HG03039 (cell line): ENCODE results near the gene NCOR1.
"Not testable (repeated sequence)": the region's sequence is repeated elsewhere in the genome, so short reads cannot be mapped to it uniquely, and the experiment has no call there.

Experiments used
- ATAC-seq: cut with Tn5 transposase; IDR thresholded peaks from one replicate; pipeline ENCODE4 v1.9.1; 2021; ENCODE audit warnings: mild to moderate bottlenecking, moderate library complexity; ENCODE audit not compliant: unreplicated experiment

The NCOR1 gene

DNA sequence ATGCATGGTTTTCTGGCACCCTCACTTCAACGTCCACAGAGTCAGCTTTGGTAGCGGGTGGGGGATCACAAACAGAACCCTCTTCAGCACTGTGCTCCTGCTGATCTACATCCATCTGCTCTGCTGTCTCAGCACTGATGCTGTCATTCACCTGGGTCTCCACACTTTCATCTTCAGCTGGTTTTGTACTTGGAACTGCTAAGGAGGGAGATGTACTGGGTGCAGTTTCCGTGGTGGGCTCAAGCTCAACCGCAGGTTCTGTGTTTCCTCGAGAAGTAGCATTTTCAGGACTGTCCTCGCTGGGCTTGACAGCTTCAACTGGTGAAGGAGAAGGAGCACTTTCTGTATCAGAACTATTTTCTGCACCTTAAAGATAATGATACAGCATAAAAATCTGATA, 113.9 kb downstream of the NCOR1 start:
- ATAC-seq, result no peak

DNA sequence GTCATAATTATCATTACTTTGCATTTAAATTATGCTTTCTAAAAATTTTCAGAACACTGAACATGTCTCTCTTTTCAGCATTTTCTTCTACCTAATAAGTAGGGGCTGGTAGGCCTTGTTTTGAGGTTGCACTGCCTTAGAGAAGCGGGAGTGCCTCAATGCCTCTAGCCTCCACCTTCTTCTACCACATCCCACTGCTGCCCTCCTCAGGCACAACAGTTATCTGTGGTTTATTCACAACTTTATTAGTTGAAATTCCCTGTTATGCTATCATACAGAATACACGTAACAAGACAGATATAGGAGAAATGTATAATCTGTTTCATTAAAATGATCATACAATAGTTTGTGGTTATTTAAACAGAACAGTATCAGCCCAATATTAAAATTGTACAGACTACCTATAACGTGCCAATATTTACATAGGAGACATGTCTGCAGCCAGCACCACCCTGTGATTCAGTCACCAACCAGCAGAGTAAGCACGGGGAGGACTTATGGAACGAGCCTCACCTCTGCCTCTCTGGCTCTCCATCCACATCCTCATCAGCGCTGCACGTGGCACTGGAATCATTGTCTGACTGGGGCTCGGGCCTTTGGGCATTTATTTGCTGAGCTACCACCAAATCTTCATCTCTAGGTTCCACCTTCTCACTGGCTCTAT, 114.5 kb downstream of the NCOR1 start:
- ATAC-seq, result no peak

DNA sequence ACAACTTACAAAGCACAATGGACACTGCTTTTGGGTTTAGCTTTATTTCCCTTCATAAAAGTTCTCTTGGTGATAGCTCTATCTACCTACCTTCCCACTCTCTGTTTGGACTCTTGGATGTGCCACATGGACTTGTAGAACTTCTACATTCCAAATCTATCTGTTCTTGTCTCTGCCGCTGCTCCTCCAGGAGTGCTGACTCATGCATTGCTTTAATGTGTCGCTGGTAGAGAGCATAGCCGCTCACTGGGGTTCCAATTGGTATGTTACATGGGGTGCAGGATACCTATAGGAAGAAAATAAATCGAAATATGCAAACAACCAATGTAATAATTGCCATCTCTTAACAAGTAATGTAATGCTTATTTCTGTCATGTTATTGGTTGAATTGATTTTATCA, 123.6 kb downstream of the NCOR1 start:
- no peak for ATAC-seq

DNA sequence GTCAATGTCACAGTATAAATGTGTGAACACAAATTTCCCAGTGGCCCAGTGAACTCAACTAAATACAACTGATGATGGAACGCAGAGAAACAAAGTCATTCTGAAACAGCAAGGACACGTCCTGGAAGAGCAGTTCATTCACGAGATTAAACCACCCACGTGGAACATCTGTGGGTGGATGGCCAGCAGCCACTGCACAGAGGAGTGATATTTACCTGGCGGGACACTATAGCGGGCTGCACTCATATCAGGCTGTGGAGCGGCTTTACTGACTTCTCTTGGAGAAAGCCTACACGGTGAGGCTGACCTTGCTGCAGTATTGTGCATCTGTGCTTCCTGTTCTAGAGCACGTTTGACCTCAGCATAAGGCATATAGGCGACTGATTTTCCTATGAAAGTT, 128.4 kb downstream of the NCOR1 start:
- ATAC-seq, result no peak

DNA sequence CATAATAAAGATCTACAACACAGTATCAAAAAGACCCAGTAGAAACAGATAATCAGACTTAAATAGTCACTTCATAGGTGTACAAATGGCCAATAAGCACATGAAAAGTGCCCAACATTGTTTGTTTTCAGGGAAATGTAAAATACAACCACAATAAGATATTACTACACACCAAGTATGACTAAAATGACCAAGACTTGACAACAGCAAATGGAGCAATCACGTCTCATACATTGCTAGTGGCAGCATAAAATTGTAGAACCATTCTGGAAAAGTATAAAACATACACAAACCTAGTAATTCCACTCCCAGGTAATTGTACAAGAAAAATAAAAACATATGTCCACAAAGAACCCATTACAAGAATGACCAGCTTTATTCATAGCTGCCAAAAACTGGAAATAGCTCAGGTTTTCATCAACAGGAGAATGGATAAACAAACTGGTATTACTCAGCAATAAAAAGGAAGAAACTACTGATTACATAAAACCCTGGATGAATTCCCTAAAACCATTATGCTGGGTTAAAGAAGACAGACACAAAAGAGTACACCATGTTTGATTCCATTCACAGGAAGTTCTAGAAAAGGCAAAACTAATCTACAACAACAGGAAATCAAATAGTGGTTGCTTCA, 130.2 kb downstream of the NCOR1 start:
- ATAC-seq, result no peak

DNA sequence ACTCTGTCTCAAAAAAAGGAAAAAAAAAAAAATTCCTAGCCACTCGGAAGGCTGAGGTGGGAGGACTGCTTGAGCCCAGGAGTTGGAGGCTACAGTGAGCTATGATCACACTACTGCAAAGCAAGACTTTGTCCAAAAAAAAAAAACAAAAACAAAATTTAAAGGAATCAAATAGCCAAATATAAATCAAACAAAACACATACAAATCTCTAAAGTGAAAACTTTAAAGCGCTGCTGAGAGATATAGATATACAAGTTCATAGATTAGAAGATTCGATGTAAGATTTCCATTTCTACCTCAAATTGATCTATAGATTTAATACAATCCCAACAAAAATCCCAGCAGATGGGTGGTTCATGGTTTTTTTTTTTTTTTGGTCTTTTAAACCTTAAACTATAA, 132.1 kb downstream of the NCOR1 start:
- ATAC-seq, result no peak

DNA sequence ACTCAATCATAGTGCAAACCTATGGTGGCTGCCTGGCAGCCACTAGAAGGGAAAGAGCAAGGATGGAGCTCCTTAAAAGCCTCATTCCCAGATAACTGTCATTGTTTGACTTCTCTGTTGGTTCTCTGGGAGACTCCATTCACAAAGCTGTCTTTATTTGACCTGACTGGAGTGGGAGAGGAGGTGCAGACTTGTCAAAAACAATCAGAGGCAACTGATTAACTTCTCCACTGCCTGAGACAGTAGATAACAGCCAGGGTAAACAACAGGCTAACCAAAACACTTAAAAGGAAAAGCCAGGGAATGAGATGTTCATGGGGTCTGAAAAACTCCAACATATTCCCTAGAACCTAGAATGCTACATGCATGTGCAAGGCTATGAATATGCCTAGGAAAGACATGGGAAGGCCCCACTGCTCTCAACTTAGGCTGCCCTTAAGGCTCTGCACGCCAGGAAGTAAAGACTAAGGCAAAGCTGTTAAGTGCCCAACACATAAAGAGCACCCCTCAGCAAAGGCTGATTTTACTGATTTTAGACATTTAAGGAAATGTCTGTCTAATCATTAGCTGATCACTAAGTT, 133.7 kb downstream of the NCOR1 start:
- ATAC-seq, result no peak

DNA sequence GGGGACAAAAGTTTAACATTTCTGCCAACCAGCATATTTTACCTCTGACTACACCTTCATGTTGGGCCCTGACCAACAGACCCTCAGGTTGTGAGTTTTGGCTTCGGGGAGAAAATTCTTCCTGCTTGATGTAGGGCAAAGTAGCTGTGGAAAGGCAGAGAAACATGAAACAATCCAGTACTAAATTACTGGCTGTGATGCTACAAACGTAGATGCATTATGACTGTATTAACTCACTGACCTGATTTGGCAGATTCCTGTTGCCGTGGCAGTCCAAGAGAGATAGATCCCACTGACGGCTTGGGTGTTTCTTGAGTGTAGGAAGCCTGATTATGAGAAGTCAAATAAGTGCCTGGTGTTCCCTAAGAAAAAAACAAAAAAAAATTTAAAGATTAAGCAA, 135.0 kb downstream of the NCOR1 start:
- no peak for ATAC-seq

DNA sequence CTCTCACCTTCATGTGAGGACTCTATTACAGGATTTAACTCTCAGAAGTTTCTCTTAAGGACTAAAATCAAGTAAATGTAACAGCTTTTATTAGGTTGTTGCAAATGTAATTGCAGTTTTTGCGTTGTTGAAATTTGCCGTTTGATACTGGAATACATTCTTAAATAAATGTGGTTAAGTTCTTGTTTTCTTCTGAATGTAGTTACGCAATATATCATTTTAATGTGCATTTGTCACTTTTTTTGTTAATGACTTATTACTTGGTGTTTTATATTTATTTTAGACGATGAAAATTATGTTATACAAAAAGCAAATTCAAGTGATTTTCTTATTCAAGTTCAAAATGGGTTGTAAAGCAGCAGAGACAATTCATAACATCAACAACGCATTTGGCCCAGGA, 139.4 kb downstream of the NCOR1 start:
- ATAC-seq, result no peak

DNA sequence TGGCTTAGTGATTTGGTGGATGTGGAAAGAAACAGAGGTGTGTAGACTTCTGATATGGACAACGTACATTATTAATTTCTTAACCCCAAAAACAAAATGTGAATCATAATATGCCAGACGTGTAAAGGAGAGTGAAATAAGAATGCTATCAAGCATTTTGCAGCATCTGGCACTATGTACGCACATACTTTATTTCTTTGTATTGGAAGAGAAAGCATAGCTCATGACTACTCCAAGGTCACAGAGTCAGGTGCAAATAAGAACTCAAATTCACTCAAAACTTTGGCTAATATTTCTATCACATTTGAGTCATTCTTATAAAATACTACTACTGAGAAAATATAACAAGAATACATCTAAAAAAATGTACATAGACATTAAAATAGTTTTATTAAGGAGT, 140.9 kb downstream of the NCOR1 start:
- ATAC-seq, result no peak

DNA sequence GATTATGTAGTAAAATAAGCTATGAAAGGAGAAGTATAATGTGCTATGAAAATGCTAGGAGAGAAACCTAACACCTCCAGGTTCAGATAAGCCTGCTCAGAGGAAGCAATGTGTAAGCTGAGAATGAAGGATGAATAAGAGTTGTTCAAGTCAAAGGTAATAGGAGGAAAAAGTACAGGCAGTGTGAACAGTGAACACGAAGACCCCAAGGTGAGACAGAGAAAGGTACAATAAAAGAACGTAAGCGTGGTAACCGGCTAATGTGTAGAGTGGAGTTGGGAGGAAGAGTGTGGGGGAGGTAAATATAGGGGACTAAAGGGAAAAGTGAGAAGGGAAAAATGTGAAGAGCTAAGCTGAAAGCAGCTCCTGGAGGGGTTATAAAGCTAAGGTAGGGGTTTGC, 141.5 kb downstream of the NCOR1 start:
- no peak for ATAC-seq

DNA sequence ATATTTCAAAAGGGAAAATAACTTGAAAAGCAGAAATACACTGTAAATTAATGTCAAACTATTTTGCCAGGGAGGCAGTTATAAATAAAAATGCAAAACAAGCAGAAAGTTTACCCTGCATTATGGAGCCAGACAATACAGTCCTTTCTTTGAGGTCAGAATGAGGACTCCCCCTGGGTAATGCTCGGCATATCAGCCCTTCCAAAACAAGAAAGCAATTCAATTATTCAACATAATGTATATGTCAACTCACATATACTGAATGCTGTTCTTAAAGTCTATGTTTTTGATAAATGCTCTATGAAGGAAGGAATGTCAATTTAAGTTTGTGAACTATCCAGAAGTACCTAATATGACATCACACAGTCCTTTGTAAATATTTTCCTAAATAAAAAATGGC, 143.3 kb downstream of the NCOR1 start:
- ATAC-seq, result no peak

DNA sequence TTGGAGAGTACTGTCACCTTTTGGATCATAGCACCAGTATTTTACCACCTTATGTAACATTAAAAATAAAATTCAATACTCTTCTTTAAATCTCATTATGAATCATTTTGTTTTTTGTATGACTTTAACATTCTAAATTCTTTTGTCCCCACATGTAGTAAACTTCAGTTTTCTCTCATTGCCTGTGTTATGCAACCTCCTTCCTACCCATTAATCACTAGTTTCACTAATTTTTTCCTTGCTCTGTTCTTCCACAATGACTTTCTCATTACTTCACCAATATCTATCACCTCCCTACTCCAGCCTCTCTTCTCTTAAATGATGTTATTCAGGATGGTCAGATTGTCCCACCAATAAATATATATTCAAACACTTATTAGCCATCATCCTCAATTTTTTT, 147.0 kb downstream of the NCOR1 start:
- no peak for ATAC-seq

DNA sequence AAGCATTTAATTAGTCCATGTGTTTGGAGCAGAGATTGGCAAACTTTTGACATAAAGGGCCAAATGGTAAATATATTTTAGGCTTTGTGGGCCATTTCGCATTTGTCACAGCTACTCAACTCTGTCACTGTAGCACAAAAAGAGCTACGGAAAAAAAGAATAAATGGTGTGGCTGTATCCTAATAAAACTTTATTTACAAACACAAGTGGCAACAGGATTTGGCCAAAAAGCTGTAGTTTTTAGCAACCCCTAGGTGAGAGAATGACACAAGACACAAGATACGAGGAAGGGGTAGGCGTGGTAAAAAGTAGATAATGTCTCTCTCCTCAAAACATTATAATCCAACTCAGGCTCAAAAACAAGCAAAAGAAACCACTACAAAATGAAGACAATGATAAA, 149.2 kb downstream of the NCOR1 start:
- ATAC-seq, result no peak

DNA sequence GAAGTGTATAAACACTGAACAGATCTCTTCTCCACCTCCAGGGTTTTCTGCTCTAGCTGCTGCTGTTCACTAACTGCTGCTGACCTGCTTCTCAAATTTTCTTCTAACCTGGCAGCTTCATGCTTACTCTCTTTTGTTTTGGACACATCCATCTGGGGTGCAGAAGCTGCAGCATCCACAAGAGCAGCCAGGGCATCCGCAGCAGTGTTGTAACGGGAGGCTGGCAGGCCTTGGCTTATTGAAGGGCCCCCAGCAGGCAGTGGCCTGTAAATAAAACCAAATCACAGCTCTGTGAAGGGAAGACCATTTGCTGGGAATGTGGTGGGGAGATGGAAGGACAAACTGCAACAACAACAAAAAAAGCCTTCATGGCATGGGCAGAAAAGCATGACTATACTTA, 153.7 kb downstream of the NCOR1 start:
- ATAC-seq, result no peak

DNA sequence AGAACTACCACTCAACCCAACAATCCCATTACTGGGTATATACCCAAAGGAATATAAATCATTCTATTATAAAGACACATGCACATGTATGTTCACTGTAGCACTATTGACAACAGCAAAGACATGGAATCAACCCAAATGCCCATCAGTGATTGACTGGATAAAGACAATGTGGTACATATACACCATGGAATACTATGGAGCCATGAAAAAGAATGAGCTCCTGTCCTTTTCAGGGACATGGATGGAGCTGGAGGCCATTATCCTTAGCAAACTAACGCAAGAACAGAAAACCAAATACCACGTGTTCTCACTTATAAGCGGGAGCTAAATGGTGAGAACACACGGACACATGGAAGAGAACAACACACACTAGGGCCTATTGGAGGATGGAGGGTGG, 160.2 kb downstream of the NCOR1 start:
- ATAC-seq, result not testable (repeated sequence)

DNA sequence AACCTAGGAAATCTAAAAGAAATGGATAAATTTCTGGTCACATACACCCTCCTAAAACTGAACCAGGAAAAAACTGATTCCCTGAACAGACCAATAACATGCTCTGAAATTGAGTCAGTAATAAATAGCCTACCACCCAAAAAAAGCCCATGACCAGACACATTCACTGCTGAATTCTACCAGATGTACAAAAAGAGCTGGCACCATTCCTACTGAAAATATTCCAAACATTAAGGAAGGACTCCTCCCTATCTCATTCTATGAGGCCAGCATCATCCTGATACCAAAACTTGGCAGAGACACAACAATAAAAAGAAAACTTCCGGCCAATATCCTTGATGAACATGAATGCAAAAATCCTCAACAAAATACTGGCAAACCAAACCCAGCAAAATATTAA, 162.8 kb downstream of the NCOR1 start:
- no peak for ATAC-seq

DNA sequence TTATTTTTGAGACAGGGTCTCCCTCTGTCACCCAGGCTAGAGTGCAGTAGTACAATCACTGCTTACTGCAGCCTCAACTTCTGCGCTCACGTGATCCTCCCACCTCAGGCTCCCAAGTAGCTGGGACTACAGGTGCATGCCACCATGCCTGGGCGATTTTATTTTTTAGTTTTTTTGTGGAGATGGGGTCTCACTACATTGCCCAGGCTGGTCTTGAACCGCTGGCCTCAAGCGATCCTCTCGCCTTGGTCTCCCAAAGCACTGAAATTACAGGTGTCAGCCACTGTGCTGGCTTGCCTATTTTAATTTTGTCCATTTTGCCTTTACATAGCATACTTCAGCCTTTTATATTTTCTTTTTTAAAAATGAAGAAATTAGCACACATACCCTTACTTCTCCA, 164.5 kb downstream of the NCOR1 start:
- no peak for ATAC-seq

DNA sequence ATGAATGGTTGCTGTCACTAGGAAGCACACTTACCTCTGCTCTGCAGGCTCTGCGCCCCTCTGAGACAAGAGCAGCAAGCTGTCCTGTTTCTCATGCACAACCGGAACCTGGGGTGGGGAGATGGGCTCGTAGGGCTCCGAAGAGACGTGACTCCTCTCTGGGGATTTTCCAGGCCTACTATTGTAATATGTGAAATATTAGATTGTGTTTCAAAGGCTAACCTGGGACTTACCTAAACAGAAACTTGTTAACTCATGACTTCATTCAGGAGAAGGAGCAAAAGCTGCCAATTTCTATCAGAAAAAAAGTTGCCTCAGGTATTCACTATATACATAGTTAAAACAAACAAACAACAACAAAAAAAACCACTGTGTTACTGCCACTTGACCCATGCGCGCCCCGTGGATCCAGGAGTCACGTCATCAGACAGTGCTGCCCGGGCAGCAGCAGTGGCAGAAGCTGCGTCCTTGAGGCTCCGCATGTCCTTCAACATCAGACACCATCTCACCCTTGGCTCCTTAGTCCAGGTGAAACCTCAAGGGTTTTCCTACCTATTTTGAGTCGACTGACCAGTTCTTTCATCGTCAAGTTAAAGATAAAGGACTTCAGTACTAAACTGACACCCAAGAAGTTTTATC, 166.4 kb downstream of the NCOR1 start:
- ATAC-seq, result no peak

DNA sequence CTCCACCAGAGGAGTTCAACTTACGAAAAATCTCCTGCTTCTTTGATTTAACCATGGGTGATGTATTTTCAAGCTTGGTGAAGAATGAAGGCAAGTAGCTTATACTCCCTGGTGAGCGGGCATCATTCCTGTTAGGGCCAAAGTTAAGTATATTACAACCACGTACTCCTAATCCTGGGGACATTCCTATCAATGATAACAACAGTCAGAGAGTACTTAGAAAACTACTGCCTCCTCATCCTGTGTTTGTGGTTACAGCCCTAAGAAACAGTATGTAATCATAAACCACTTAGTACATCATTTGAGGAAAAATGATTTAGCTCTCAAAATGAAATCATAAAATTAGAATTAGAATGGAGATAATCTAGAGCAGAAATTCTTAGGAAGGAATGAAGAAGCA, 168.4 kb downstream of the NCOR1 start:
- no peak for ATAC-seq

DNA sequence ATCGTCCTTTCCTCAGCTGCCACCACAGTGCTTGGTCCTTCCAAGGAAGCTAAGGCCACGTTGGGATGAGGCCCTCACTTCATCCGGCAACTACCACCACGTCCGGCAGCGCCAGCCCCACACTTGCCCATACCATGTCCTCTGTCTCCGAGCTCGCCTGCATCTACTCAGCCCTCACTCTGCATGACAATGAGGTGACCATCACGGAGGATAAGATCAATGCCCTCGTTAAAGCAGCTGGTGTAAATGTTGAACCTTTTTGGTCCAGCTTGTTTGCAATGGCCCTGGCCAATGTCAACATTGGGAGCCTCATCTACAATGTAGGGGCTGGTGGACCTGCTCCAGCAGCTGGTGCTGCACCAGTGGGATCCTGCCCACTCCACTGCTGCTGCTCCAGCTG, 170.8 kb downstream of the NCOR1 start:
- no peak for ATAC-seq

DNA sequence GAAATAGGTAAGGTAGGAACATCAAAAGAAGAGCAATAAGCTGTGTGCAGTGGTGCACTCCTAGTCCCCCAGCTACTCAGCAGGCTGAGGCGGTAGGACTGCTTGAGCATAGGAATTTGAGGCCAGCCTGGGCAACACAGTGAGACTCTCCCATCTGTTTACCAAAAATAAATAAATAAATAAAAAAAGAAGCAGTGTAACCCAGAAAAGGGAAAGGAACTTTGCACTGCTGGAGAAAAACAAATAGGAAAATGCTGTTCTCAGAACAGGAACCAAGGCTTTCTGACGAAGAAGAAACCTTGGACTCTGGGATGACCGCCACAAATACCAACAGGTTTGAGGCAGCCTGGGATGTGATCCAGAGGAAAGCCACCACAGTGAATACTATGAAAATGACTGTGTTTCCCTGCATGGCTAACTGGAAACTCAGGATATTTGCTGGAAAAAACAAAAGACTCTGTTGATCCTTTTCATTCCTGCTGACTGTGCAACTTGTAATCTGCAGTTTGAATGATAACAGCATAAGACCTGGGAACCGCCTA, 174.6 kb downstream of the NCOR1 start:
- no peak for ATAC-seq
